SK-N-SH (cell line): ENCODE data around the gene FAT2. TPM values are rescaled to one million over a fixed set of nuclear protein-coding genes. Genes with fewer than 3 reads are reported as not detected.

Experiments used
- CTCF ChIA-PET: fragments of 300-600, 350-600 bp; formaldehyde crosslinking; extraction: SDS; loops from one replicate; lab custom pipeline; 2021; lab: Yijun Ruan, JAX
- POLR2A ChIA-PET: fragments of 350-600 bp; sonication (Branson Sonifier 250); formaldehyde crosslinking; extraction: SDS; loops from one replicate; lab custom pipeline; 2020; ENCODE audit warnings: antibody characterized with exemption, inconsistent platforms; lab: Yijun Ruan, JAX
- DNase-seq: peaks from one replicate; pipeline ENCODE4 v3.0.0; 2012
- H2AFZ ChIP-seq: fragments of 200-600 bp; sonication (generic); 2 replicates; pipeline ENCODE4 v1.8.1; 2016; ENCODE audit warnings: antibody characterized with exemption, mild to moderate bottlenecking, low read depth
- H3F3A ChIP-seq: fragments of 200-600 bp; sonication (generic); replicated peaks from 2 replicates; pipeline ENCODE3; 2016; ENCODE audit warnings: antibody characterized with exemption, mild to moderate bottlenecking; ENCODE audit not compliant: insufficient read depth
- H3K27ac ChIP-seq, 2 experiments: fragments of 200-500 bp in 1 of 2; fragments of 200-600 bp in 1 of 2; sonication (Bioruptor generic) in 1 of 2; sonication (generic), shearing (Covaris generic) in 1 of 2; 2 replicates each; pipeline versions ENCODE4 v1.5.1 to v1.6.1; 2014 to 2016; ENCODE audit warnings: low read depth in 2 of 2, inconsistent platforms in 1 of 2, low read length in 1 of 2, mild to moderate bottlenecking in 1 of 2, mixed read lengths in 1 of 2
- H3K27me3 ChIP-seq: fragments of 200-600 bp; sonication (generic), shearing (Covaris generic); 2 replicates; pipeline ENCODE4 v1.6.1; 2016; ENCODE audit warnings: mixed run types; ENCODE audit not compliant: insufficient read depth
- H3K36me3 ChIP-seq, 2 experiments: fragments of 200-500 bp in 1 of 2; fragments of 200-600 bp in 1 of 2; sonication (Bioruptor generic) in 1 of 2; sonication (generic) in 1 of 2; replicated peaks in 1 of 2; 2 replicates each; pipeline versions ENCODE3 to v1.5.1; 2014 to 2016; ENCODE audit warnings: low read length in 1 of 2, mild to moderate bottlenecking in 1 of 2; ENCODE audit not compliant: insufficient read depth in 2 of 2, control insufficient read depth in 1 of 2
- H3K4me1 ChIP-seq, 2 experiments: fragments of 200-500 bp in 1 of 2; fragments of 200-600 bp in 1 of 2; sonication (Bioruptor generic) in 1 of 2; sonication (generic), shearing (Covaris generic) in 1 of 2; 2 replicates each; pipeline versions ENCODE4 v1.5.1 to v1.6.1; 2014 to 2016; ENCODE audit warnings: low read depth in 1 of 2, low read length in 1 of 2, mixed run types in 1 of 2; ENCODE audit not compliant: insufficient read depth in 2 of 2, control insufficient read depth in 1 of 2
- H3K4me2 ChIP-seq: fragments of 200-600 bp; sonication (generic), shearing (Covaris generic); 2 replicates; pipeline ENCODE4 v1.6.1; 2017; ENCODE audit warnings: mixed run types
- H3K4me3 ChIP-seq, 2 experiments: fragments of 200-500 bp in 1 of 2; fragments of 200-600 bp in 1 of 2; sonication (Bioruptor generic) in 1 of 2; sonication (generic), shearing (Covaris generic) in 1 of 2; 2 replicates each; pipeline versions ENCODE4 v1.5.1 to v1.8.1; 2014 to 2016; ENCODE audit warnings: low read depth in 2 of 2, inconsistent platforms in 1 of 2, low read length in 1 of 2, mild to moderate bottlenecking in 1 of 2, mixed read lengths in 1 of 2, moderate library complexity in 1 of 2
- H3K79me2 ChIP-seq: fragments of 200-600 bp; sonication (generic); 2 replicates; pipeline ENCODE4 v1.8.1; 2017; ENCODE audit warnings: mild to moderate bottlenecking; ENCODE audit not compliant: insufficient read depth
- H3K9ac ChIP-seq: fragments of 200-600 bp; sonication (generic); 2 replicates; pipeline ENCODE4 v1.6.1; 2017; ENCODE audit warnings: mixed run types
- H3K9me2 ChIP-seq: fragments of 200-600 bp; sonication (generic); 2 replicates; pipeline ENCODE4 v1.6.1; 2017; ENCODE audit warnings: mixed run types
- H3K9me3 ChIP-seq: fragments of 200-600 bp; sonication (generic); 2 replicates; pipeline ENCODE4 v1.6.1; 2017; ENCODE audit warnings: mixed run types, mild to moderate bottlenecking, moderate library complexity
- H4K20me1 ChIP-seq: fragments of 200-600 bp; sonication (generic); 2 replicates; pipeline ENCODE4 v1.6.1; 2017; ENCODE audit warnings: mild to moderate bottlenecking, mixed run types; ENCODE audit not compliant: insufficient read depth
- ELF1 ChIP-seq: IDR thresholded peaks from 2 replicates; pipeline ENCODE4 v1.4.0; 2012
- EZH2phosphoT487 ChIP-seq: fragments of 200-600 bp; sonication (generic); IDR thresholded peaks from 2 replicates; pipeline ENCODE4 v1.6.1; 2017; ENCODE audit warnings: low read depth, mixed run types, mild to moderate bottlenecking, antibody characterized with exemption, moderate library complexity, borderline replicate concordance
- FOSL2 ChIP-seq: IDR thresholded peaks from 2 replicates; pipeline ENCODE4 v1.4.0; 2012; ENCODE audit warnings: low read depth, mild to moderate bottlenecking, moderate library complexity, borderline replicate concordance
- FOXM1 ChIP-seq: IDR thresholded peaks from 2 replicates; pipeline ENCODE4 v1.4.0; 2012; ENCODE audit warnings: low read depth, mild to moderate bottlenecking
- GATA2 ChIP-seq: sonication (generic); formaldehyde crosslinking; IDR thresholded peaks from 2 replicates; pipeline ENCODE4 v1.5.0; 2020; ENCODE audit warnings: mild to moderate bottlenecking, missing genetic modification reagents
- MEF2A ChIP-seq: IDR thresholded peaks from 2 replicates; pipeline ENCODE4 v1.4.0; 2012; ENCODE audit warnings: low read depth, borderline replicate concordance
- MXI1 ChIP-seq: IDR thresholded peaks from 2 replicates; pipeline ENCODE4 v1.6.1; 2012; ENCODE audit warnings: mild to moderate bottlenecking, low read depth, low read length, improper control_type of control experiment
- NRF1 ChIP-seq: IDR thresholded peaks from 2 replicates; pipeline ENCODE4 v1.6.1; 2012; ENCODE audit warnings: low read depth, mild to moderate bottlenecking, low read length
- RAD21 ChIP-seq: IDR thresholded peaks from 2 replicates; pipeline ENCODE4 v1.6.1; 2012; ENCODE audit warnings: mild to moderate bottlenecking, low read length
- RCOR1 ChIP-seq: fragments of 150-350 bp; IDR thresholded peaks from 2 replicates; pipeline ENCODE4 v1.6.1; 2017; ENCODE audit warnings: antibody characterized with exemption, low read length
- RXRA ChIP-seq: IDR thresholded peaks from 2 replicates; pipeline ENCODE4 v1.4.0; 2012; ENCODE audit warnings: low read depth, mild to moderate bottlenecking, borderline replicate concordance
- TAF1 ChIP-seq: IDR thresholded peaks from 2 replicates; pipeline ENCODE4 v1.6.1; 2012; ENCODE audit warnings: low read depth, mild to moderate bottlenecking, low read length, moderate library complexity, borderline replicate concordance
- TCF12 ChIP-seq: IDR thresholded peaks from 2 replicates; pipeline ENCODE4 v1.4.0; 2012
- TEAD4 ChIP-seq: IDR thresholded peaks from 2 replicates; pipeline ENCODE4 v1.4.0; 2012; ENCODE audit warnings: mild to moderate bottlenecking, borderline replicate concordance; ENCODE audit not compliant: insufficient read depth
- WGBS: methylation state at CpG from one replicate; pipeline ENCODE4 v1.1.6; 2017; ENCODE audit warnings: low lambda C conversion rate; 5-methylcytosine and 5-hydroxymethylcytosine counted together
- polyA plus RNA-seq, 3 experiments: library from polyadenylated mRNA; depleted of rRNA; stranded (reverse); fragments of >200 nt; gene quantifications; 2 replicates each; pipeline ENCODE4 v1.2.3, GENCODE V29; 2012
- TF ChIP-seq, protein P1 (sequence below): IDR thresholded peaks from 2 replicates; pipeline ENCODE4 v1.4.0; 2012; ENCODE audit warnings: low read depth
- TF ChIP-seq, protein P2 (sequence below): fragments of 200-600 bp; sonication (generic); IDR thresholded peaks from 2 replicates; pipeline ENCODE4 v1.6.1; 2017; ENCODE audit warnings: antibody characterized with exemption, mild to moderate bottlenecking, moderate library complexity
- TF ChIP-seq, protein P3 (sequence below): IDR thresholded peaks from 2 replicates; pipeline ENCODE4 v1.4.0; 2012; ENCODE audit warnings: low read depth, borderline replicate concordance
- TF ChIP-seq, protein P4 (sequence below): fragments of 150-350 bp; IDR thresholded peaks from 2 replicates; pipeline ENCODE4 v1.6.1; 2016; ENCODE audit warnings: mild to moderate bottlenecking, low read depth, low read length

Gene FAT2
- polyA plus RNA-seq, 1 of the 3 experiments (the other 2 are of a cell fraction), result not detected

DNA sequence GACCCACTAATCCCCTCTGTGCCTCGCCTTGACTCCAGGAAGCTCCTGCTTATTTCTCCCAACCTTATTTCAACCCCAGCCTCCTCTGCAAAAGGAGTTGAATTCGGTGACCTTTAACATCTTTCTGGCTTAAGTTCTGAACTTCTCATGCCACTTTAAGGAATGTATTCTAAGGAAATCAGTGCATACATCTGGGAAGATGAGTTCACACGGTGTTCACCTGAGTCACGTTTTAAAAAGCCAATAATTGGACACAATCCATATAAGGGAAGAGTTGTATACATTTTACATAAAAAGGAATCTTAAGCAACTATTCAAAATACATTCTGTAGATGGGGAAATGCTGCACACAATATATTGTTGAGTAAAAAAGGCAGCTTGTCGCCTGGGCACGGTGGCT is 33.2 kb downstream of the FAT2 start:
- H3K79me2 ChIP-seq, result no peaks in the 10 kb centered on the region
- H2AFZ ChIP-seq, result no peak overlapping the region
- H3K27ac ChIP-seq, result no peak overlapping the region
- DNase-seq, result no peak
- POLR2A ChIA-PET, result no interaction called here
- H4K20me1 ChIP-seq, result no peaks in the 10 kb centered on the region
- no peaks in the 10 kb centered on the region for H3K4me1 ChIP-seq
- no peak overlapping the region for H3K4me3 ChIP-seq
- H3K9me3 ChIP-seq, result no peaks in the 10 kb centered on the region
- peaks cover 14% of the 10 kb centered on the region; the same call in 1 of the 2 replicates for H3K27me3 ChIP-seq
- H3K9me2 ChIP-seq, result no peaks in the 10 kb centered on the region
- H3K9ac ChIP-seq, result no peak overlapping the region
- WGBS, result 30% methylated on average over 6 of the region's 6 CpGs
- H3F3A ChIP-seq, result no peaks in the 10 kb centered on the region
- H3K36me3 ChIP-seq, result no peaks in the 10 kb centered on the region
- TF ChIP-seq, protein P1, sequence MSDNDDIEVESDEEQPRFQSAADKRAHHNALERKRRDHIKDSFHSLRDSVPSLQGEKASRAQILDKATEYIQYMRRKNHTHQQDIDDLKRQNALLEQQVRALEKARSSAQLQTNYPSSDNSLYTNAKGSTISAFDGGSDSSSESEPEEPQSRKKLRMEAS, result no peak
- TF ChIP-seq, protein P2, sequence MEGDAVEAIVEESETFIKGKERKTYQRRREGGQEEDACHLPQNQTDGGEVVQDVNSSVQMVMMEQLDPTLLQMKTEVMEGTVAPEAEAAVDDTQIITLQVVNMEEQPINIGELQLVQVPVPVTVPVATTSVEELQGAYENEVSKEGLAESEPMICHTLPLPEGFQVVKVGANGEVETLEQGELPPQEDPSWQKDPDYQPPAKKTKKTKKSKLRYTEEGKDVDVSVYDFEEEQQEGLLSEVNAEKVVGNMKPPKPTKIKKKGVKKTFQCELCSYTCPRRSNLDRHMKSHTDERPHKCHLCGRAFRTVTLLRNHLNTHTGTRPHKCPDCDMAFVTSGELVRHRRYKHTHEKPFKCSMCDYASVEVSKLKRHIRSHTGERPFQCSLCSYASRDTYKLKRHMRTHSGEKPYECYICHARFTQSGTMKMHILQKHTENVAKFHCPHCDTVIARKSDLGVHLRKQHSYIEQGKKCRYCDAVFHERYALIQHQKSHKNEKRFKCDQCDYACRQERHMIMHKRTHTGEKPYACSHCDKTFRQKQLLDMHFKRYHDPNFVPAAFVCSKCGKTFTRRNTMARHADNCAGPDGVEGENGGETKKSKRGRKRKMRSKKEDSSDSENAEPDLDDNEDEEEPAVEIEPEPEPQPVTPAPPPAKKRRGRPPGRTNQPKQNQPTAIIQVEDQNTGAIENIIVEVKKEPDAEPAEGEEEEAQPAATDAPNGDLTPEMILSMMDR, result no peak
- TF ChIP-seq TAF1 (no peak), FOSL2 (no peak), GATA2 (CRISPR knock-in tag) (no peak), TCF12 (no peak), RAD21 (no peak), MEF2A (no peak), TEAD4 (no peak), RCOR1 (no peak), NRF1 (no peak), MXI1 (no peak), RXRA (no peak), FOXM1 (no peak), ELF1 (no peak), EZH2phosphoT487 (no peak)
- TF ChIP-seq, protein P3, sequence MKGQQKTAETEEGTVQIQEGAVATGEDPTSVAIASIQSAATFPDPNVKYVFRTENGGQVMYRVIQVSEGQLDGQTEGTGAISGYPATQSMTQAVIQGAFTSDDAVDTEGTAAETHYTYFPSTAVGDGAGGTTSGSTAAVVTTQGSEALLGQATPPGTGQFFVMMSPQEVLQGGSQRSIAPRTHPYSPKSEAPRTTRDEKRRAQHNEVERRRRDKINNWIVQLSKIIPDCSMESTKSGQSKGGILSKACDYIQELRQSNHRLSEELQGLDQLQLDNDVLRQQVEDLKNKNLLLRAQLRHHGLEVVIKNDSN, result no peak
- TF ChIP-seq, protein P4, sequence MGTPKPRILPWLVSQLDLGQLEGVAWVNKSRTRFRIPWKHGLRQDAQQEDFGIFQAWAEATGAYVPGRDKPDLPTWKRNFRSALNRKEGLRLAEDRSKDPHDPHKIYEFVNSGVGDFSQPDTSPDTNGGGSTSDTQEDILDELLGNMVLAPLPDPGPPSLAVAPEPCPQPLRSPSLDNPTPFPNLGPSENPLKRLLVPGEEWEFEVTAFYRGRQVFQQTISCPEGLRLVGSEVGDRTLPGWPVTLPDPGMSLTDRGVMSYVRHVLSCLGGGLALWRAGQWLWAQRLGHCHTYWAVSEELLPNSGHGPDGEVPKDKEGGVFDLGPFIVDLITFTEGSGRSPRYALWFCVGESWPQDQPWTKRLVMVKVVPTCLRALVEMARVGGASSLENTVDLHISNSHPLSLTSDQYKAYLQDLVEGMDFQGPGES, result no peak
- H3K4me2 ChIP-seq, result no peak overlapping the region
- CTCF ChIA-PET, result interaction anchor here (2.0 kb wide), 1 partner anchor 35 kb away, joined by 6 read pairs; no protein-coding TSS in a partner anchor
